ENCODE results near the gene KIF3C.
"Not testable (repeated sequence)": the region's sequence is repeated elsewhere in the genome, so short reads cannot be mapped to it uniquely, and the experiment has no call there.

GRCh38 chr2:25998816-25999383 is 16.6 kb upstream of the KIF3C start:
- TF ChIP-seq, protein P1, sequence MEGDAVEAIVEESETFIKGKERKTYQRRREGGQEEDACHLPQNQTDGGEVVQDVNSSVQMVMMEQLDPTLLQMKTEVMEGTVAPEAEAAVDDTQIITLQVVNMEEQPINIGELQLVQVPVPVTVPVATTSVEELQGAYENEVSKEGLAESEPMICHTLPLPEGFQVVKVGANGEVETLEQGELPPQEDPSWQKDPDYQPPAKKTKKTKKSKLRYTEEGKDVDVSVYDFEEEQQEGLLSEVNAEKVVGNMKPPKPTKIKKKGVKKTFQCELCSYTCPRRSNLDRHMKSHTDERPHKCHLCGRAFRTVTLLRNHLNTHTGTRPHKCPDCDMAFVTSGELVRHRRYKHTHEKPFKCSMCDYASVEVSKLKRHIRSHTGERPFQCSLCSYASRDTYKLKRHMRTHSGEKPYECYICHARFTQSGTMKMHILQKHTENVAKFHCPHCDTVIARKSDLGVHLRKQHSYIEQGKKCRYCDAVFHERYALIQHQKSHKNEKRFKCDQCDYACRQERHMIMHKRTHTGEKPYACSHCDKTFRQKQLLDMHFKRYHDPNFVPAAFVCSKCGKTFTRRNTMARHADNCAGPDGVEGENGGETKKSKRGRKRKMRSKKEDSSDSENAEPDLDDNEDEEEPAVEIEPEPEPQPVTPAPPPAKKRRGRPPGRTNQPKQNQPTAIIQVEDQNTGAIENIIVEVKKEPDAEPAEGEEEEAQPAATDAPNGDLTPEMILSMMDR (IDR thresholded peaks at IDR 0.05): not testable (repeated sequence)
- TF ChIP-seq POLR2AphosphoS5 (IDR thresholded peaks at IDR 0.05): not testable (repeated sequence)
